Muscle layer of duodenum (tissue), 2 donors: ENCODE data around the gene OOSP3.
"Not testable (repeated sequence)": the region's sequence is repeated elsewhere in the genome, so short reads cannot be mapped to it uniquely, and the experiment has no call there.

Experiments
- H3K27ac ChIP-seq: one replicate; pipeline ENCODE4 v1.7.0; 2013; ENCODE audit warnings: mild to moderate bottlenecking, low read length
- H3K27me3 ChIP-seq: one replicate; pipeline ENCODE4 v1.7.0; 2013; ENCODE audit warnings: low read depth, mild to moderate bottlenecking, control low read depth, low read length
- H3K36me3 ChIP-seq, 2 donors: one replicate each; pipeline ENCODE4 v1.7.0; 2013; ENCODE audit warnings: low read length in 2 of 2, control low read depth in 1 of 2, mild to moderate bottlenecking in 1 of 2; ENCODE audit not compliant: insufficient read depth in 2 of 2, control insufficient read depth in 1 of 2
- H3K4me1 ChIP-seq, 2 donors: one replicate each; pipeline ENCODE4 v1.7.0; 2013; ENCODE audit warnings: low read length in 2 of 2, mild to moderate bottlenecking in 2 of 2, control low read depth in 1 of 2, moderate library complexity in 1 of 2; ENCODE audit not compliant: insufficient read depth in 2 of 2, control insufficient read depth in 1 of 2
- H3K4me3 ChIP-seq, 2 donors: one replicate each; pipeline ENCODE4 v1.7.0; 2013; ENCODE audit warnings: low read length in 2 of 2, low read depth in 1 of 2, mild to moderate bottlenecking in 1 of 2
- H3K9me3 ChIP-seq, 2 donors: one replicate each; pipeline ENCODE4 v1.7.0; 2013; ENCODE audit warnings: low read length in 2 of 2, control low read depth in 1 of 2, mild to moderate bottlenecking in 1 of 2; ENCODE audit not compliant: control insufficient read depth in 1 of 2
- donor health status: healthy.

The OOSP3 gene

GRCh38 chr11:59851416-59851815 is 27.2 kb upstream of the OOSP3 start:
- H3K4me3 ChIP-seq, H3K27me3 ChIP-seq, H3K9me3 ChIP-seq, H3K4me1 ChIP-seq, H3K27ac ChIP-seq, H3K36me3 ChIP-seq: not testable (repeated sequence)

GRCh38 chr11:59854871-59855270 is 23.7 kb upstream of the OOSP3 start:
- Histone ChIP-seq H3K36me3 (no peaks in the 10 kb centered on the region), H3K9me3 (no peaks in the 10 kb centered on the region), H3K4me3 (no peak overlapping the region), H3K27me3 (no peaks in the 10 kb centered on the region), H3K27ac (no peak overlapping the region), H3K4me1 (no peaks in the 10 kb centered on the region)

GRCh38 chr11:59857439-59858434 is 20.8 kb upstream of the OOSP3 start:
- Histone ChIP-seq H3K27me3 (no peaks in the 10 kb centered on the region), H3K9me3 (no peaks in the 10 kb centered on the region), H3K36me3 (no peaks in the 10 kb centered on the region)

GRCh38 chr11:59859673-59860072 is 18.9 kb upstream of the OOSP3 start:
- no peak overlapping the region for H3K4me3 ChIP-seq
- H3K27ac ChIP-seq = no peak overlapping the region
- no peaks in the 10 kb centered on the region for H3K4me1 ChIP-seq
- no peaks in the 10 kb centered on the region for H3K36me3 ChIP-seq
- no peaks in the 10 kb centered on the region for H3K27me3 ChIP-seq
- H3K9me3 ChIP-seq = no peaks in the 10 kb centered on the region

More at GRCh38 chr11:59857439-59858434, 20.8 kb upstream of the OOSP3 start:
- Histone ChIP-seq H3K27ac (no peak overlapping the region), H3K4me3 (no peak overlapping the region), H3K4me1 (no peaks in the 10 kb centered on the region)

- H3K27me3 ChIP-seq = no peaks in the 10 kb centered on the region
- no peaks in the 10 kb centered on the region for H3K9me3 ChIP-seq
- H3K4me1 ChIP-seq = no peaks in the 10 kb centered on the region
- H3K27ac ChIP-seq = no peak overlapping the region
- no peak overlapping the region for H3K4me3 ChIP-seq
- no peaks in the 10 kb centered on the region for H3K36me3 ChIP-seq
Measured at GRCh38 chr11:59862252-59862651, 16.3 kb upstream of the OOSP3 start.

GRCh38 chr11:59865031-59865430 is 13.6 kb upstream of the OOSP3 start:
- Histone ChIP-seq H3K4me3 (no peak overlapping the region), H3K9me3 (no peaks in the 10 kb centered on the region), H3K4me1 (no peaks in the 10 kb centered on the region), H3K27ac (no peak overlapping the region), H3K27me3 (no peaks in the 10 kb centered on the region), H3K36me3 (no peaks in the 10 kb centered on the region)

- no peaks in the 10 kb centered on the region for H3K9me3 ChIP-seq
- no peaks in the 10 kb centered on the region for H3K36me3 ChIP-seq
- H3K4me1 ChIP-seq = no peaks in the 10 kb centered on the region
- H3K4me3 ChIP-seq = no peak within 1 kb of the TSS
- H3K27me3 ChIP-seq = no peaks in the 10 kb centered on the region
- H3K27ac ChIP-seq = no peak within 1 kb of the TSS
Measured at GRCh38 chr11:59866397-59866796, 12.2 kb upstream of the OOSP3 start, which contains the start of gene TCN1. TSS of gene TCN1 (minus strand) at chr11:59866487. CDS start at chr11:59866470, 17 bp downstream.

- Histone ChIP-seq H3K4me1 (no peaks in the 10 kb centered on the region), H3K36me3 (no peaks in the 10 kb centered on the region), H3K4me3 (no peak overlapping the region), H3K27me3 (no peaks in the 10 kb centered on the region), H3K9me3 (no peaks in the 10 kb centered on the region), H3K27ac (no peak overlapping the region)
Measured at GRCh38 chr11:59866836-59867235, 11.7 kb upstream of the OOSP3 start.

GRCh38 chr11:59867946-59868345 is 10.6 kb upstream of the OOSP3 start:
- H3K36me3 ChIP-seq = no peaks in the 10 kb centered on the region
- H3K4me1 ChIP-seq = no peaks in the 10 kb centered on the region
- no peaks in the 10 kb centered on the region for H3K27me3 ChIP-seq
- H3K9me3 ChIP-seq = no peaks in the 10 kb centered on the region
- no peak overlapping the region for H3K27ac ChIP-seq
- no peak overlapping the region for H3K4me3 ChIP-seq

GRCh38 chr11:59872076-59872475 is 6.5 kb upstream of the OOSP3 start:
- no peaks in the 10 kb centered on the region for H3K4me1 ChIP-seq
- no peaks in the 10 kb centered on the region for H3K9me3 ChIP-seq
- H3K27ac ChIP-seq = no peak overlapping the region
- H3K4me3 ChIP-seq = no peak overlapping the region
- no peaks in the 10 kb centered on the region for H3K36me3 ChIP-seq
- H3K27me3 ChIP-seq = no peaks in the 10 kb centered on the region

GRCh38 chr11:59875856-59876519 is 2.6 kb upstream of the OOSP3 start:
- Histone ChIP-seq H3K4me1 (no peaks in the 10 kb centered on the region), H3K27ac (no peak overlapping the region), H3K36me3 (no peaks in the 10 kb centered on the region), H3K27me3 (no peaks in the 10 kb centered on the region), H3K9me3 (no peaks in the 10 kb centered on the region), H3K4me3 (no peak overlapping the region)
